ENCODE results near the gene ERGIC3. TPM values are rescaled to one million over a fixed set of nuclear protein-coding genes. Genes with fewer than 3 reads are reported as not detected.
"Not testable (repeated sequence)": the region's sequence is repeated elsewhere in the genome, so short reads cannot be mapped to it uniquely, and the experiment has no call there.

ERGIC3 gene
- total and polyA plus RNA-seq, 9 donors, result 168 to 354 (median 221) TPM

DNA sequence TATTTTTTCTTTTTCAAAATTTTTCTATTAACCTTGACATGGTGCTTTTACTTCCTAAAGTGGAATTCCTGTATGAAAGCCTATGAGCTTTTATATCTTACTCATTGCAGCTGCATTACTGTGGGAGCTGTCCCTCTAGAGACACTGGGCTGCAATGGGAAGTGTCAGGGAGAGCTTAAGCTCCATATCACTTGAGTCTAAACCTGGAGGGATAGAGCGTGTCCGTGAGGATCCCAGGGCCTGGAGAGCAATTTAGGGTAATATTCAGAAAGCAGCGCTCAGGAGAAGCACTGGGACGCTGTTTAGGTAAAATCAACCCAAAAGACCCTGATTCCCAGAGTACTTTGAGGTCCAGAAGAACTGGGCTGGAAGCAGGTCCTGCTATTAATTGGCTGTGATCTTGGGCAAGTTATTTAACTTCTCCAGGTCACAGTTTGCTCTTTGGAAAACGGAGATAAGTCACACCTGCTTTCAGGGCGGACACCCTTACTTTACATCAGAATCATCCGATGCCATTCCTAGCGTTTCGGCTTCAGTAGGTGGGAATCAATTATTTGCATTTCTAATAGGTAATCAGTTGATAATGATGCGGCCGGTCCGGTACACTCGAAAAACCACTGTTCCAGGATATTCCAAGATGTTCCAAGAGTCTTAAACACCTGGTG, 628 bp upstream of the ERGIC3 start:
- DNase-seq, result no peak
- Histone ChIP-seq H3K4me1 (ENCODE audit: insufficient read depth) (peaks cover 4% of the 10 kb centered on the region), H3K4me3 (peak overlapping the region; percentile 69), H3K9me3 (no peaks in the 10 kb centered on the region), H3K36me3 (no peaks in the 10 kb centered on the region), H3K27me3 (no peaks in the 10 kb centered on the region), H3K27ac (no peak overlapping the region)
- 23 to 26% (median 24%) methylated on average over 13 of the region's 13 CpGs for WGBS, 3 donors
- TF ChIP-seq EP300 (IDR thresholded peaks at IDR 0.05), result no peak
- TF ChIP-seq, protein P1, sequence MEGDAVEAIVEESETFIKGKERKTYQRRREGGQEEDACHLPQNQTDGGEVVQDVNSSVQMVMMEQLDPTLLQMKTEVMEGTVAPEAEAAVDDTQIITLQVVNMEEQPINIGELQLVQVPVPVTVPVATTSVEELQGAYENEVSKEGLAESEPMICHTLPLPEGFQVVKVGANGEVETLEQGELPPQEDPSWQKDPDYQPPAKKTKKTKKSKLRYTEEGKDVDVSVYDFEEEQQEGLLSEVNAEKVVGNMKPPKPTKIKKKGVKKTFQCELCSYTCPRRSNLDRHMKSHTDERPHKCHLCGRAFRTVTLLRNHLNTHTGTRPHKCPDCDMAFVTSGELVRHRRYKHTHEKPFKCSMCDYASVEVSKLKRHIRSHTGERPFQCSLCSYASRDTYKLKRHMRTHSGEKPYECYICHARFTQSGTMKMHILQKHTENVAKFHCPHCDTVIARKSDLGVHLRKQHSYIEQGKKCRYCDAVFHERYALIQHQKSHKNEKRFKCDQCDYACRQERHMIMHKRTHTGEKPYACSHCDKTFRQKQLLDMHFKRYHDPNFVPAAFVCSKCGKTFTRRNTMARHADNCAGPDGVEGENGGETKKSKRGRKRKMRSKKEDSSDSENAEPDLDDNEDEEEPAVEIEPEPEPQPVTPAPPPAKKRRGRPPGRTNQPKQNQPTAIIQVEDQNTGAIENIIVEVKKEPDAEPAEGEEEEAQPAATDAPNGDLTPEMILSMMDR (IDR thresholded peaks at IDR 0.05), result no peak
- TF ChIP-seq POLR2A (IDR thresholded peaks at IDR 0.05), result no peak
- intact Hi-C loops (cut with DNase I), result no loop called here

DNA sequence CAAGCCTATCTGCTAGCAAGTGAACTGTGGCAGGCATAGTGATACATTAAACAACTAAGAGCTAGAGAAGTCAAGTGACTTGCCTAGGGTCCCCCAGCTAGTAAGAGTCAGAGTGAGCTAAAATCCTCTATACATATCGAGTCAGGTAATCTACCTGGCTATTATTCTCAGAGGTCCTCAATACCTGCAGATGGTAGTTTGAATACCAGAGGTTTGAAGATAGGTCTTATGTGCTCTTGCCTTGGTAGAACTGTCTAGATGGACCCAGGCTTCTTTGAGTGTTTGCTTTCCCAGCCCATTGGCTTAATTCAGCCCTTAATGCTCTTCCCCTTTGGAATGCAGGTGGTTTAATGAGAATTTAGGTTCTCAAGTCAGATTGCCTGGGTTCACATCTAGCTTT, 1.1 kb downstream of the ERGIC3 start:
- H3K36me3 ChIP-seq, result no peaks in the 10 kb centered on the region
- H3K4me1 ChIP-seq (ENCODE audit: insufficient read depth), result peaks cover 4% of the 10 kb centered on the region
- no peak for DNase-seq
- H3K4me3 ChIP-seq, result no peak overlapping the region
- no peak overlapping the region for H3K27ac ChIP-seq
- H3K27me3 ChIP-seq, result no peaks in the 10 kb centered on the region
- 92 to 95% (median 94%) methylated on average over 1 of the region's 1 CpG for WGBS, 3 donors
- intact Hi-C loops (cut with DNase I), result no loop called here
- no peaks in the 10 kb centered on the region for H3K9me3 ChIP-seq
- TF ChIP-seq, protein P1 (IDR thresholded peaks at IDR 0.05), result no peak
- TF ChIP-seq POLR2A (IDR thresholded peaks at IDR 0.05) (no peak), EP300 (IDR thresholded peaks at IDR 0.05) (no peak)

DNA sequence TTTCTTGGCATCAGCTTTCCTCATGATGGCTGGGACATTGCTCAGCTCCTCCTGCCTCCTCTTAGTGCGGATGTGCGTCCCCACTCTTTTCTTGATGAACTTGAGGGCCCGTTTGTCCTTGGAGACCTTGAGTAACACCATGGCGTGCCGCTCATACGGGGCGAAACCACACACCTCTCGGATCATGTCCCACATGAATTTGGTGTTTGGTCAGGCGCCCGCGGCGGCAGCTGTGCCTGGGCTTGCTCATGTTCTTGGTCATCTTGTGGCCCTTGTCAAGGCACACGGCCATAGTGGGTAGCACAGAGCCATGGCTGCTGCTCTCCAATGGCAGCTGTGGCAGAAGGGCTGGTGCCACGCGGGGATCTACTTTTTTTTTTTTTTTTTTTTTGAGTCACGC, 2.6 kb downstream of the ERGIC3 start:
- WGBS, 3 donors, result 91 to 96% (median 95%) methylated on average over 16 of the region's 16 CpGs
- Histone ChIP-seq H3K27ac (no peak overlapping the region), H3K36me3 (no peaks in the 10 kb centered on the region), H3K9me3 (no peaks in the 10 kb centered on the region), H3K27me3 (no peaks in the 10 kb centered on the region), H3K4me3 (no peak overlapping the region), H3K4me1 (ENCODE audit: insufficient read depth) (peaks cover 4% of the 10 kb centered on the region)
- intact Hi-C loops (cut with DNase I), result no loop called here
- TF ChIP-seq EP300 (IDR thresholded peaks at IDR 0.05) (no peak), POLR2A (IDR thresholded peaks at IDR 0.05) (no peak)
- TF ChIP-seq, protein P1 (IDR thresholded peaks at IDR 0.05), result no peak
- no peak for DNase-seq

DNA sequence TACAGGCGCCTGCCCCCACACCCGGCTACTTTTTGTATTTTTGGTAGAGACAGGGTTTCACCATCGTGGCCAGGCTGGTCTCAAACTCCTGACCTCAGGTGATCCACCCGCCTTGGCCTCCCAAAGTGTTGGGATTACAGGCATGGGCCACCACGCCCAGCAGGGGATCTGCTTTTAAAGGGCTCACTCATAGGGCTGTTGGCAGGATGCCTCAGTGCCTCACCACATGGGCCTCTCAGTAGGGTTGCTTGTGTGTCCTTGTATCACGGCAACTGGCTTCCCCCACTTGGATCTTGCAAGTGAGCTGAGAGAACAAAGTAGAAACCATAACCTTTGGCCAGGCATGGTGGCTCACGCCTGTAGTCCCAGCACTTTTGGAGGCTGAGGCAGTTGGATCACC, 3.1 kb downstream of the ERGIC3 start:
- H3K4me3 ChIP-seq; H3K36me3 ChIP-seq; DNase-seq; H3K27me3 ChIP-seq; intact Hi-C loops (cut with DNase I); H3K9me3 ChIP-seq; H3K27ac ChIP-seq; H3K4me1 ChIP-seq (ENCODE audit: insufficient read depth): not testable (repeated sequence)
- WGBS, 3 donors, result 92 to 98% (median 95%) methylated on average over 7 of the region's 7 CpGs

DNA sequence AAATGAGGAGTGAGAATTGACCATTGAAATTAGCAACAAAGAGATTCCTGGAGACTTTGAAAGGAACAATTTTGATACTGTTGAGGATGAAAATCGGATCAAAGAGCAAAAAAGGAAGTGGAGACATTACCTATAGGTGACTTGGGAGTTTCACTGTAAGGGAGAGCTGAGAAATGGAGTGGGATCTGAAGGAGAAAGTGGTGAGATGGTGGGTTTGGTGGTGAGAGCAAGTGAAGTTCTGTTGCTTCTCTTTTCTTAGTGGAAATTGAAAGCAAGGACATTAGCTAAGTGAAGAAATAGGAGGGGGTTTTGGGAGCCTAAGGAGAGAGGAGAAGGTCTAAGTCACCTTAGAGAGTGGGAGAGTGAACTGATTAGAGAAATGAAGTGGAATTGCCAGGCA, 4.2 kb downstream of the ERGIC3 start:
- H3K4me1 ChIP-seq (ENCODE audit: insufficient read depth), result peaks cover 4% of the 10 kb centered on the region
- intact Hi-C loops (cut with DNase I), result no loop called here
- H3K27ac ChIP-seq, result no peak overlapping the region
- DNase-seq, result no peak
- H3K9me3 ChIP-seq, result no peaks in the 10 kb centered on the region
- 90 to 94% (median 93%) methylated on average over 1 of the region's 1 CpG for WGBS, 3 donors
- H3K27me3 ChIP-seq, result no peaks in the 10 kb centered on the region
- H3K4me3 ChIP-seq, result no peak overlapping the region
- H3K36me3 ChIP-seq, result no peaks in the 10 kb centered on the region
- TF ChIP-seq, protein P1 (IDR thresholded peaks at IDR 0.05), result no peak
- no peak for TF ChIP-seq EP300 (IDR thresholded peaks at IDR 0.05)
- TF ChIP-seq POLR2A (IDR thresholded peaks at IDR 0.05), result no peak
